Limb (tissue), 2 donors: ENCODE data around the gene SYNGR4.

Source experiments
- DNase-seq, 2 donors: peaks; one replicate each; pipeline ENCODE4 v3.0.0-alpha.2; 2016; ENCODE audit errors: extremely low spot score in 2 of 2

The SYNGR4 gene

DNA sequence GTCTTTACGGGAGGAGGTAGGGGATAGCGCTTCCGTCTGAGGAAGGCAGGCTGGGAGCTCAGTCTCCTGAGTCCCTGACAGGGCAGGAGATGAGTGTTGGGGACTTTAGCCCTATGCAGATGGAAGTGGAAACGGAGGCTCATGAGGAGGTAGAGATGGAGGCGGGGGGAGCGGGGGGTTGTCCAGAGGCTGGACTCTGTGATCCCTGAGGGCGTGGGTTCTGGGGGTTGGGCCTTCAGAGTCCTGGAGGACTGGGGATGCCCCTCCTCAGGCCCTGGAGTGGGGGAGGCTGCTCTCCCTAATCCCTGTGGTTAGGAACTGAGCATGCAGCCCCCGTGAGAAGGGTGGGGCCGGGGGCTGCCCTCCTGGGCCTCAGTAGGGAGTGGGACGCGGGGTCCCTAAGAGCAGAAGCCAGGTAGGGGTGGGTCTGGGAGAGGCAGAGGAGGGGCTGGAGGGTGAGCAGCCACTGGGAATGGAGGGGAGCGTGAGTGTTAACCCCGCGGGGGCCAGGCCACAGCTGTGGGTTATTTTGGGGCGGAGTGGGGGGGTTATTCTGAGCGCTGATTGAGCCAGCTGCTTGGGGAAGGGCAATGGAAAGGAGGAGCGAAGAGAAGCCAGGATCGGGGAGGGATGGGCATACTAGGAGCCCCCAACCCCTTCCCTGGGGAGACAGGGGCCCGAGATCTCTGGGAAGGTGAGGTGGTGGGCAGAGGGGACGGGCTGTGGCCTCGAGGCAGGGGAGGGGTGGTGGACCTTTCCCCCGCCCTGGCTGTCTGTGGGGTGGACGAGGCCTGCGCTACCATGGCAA lies 32.1 kb downstream of the SYNGR4 start:
- peak in 1 of 2 donors; percentile 66 for DNase-seq

DNA sequence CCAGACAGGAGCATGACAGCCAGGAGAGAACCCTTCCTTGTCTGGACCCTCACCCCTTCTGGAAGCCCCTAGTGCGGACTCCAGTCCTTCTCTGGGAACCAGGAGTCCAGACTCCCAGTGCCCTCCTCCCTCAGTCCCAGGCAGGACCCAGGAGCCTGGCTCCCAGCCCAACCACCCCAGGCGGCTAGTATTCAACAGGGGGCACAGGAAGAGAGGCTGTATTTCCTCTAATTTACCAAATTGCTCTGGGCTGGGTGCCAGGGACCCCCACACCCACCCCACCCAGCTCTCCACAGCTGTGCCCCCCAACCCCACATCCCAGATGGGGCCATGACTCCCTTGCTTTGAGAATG lies 32.6 kb downstream of the SYNGR4 start:
- DNase-seq: peak in 1 of 2 donors; percentile 53

DNA sequence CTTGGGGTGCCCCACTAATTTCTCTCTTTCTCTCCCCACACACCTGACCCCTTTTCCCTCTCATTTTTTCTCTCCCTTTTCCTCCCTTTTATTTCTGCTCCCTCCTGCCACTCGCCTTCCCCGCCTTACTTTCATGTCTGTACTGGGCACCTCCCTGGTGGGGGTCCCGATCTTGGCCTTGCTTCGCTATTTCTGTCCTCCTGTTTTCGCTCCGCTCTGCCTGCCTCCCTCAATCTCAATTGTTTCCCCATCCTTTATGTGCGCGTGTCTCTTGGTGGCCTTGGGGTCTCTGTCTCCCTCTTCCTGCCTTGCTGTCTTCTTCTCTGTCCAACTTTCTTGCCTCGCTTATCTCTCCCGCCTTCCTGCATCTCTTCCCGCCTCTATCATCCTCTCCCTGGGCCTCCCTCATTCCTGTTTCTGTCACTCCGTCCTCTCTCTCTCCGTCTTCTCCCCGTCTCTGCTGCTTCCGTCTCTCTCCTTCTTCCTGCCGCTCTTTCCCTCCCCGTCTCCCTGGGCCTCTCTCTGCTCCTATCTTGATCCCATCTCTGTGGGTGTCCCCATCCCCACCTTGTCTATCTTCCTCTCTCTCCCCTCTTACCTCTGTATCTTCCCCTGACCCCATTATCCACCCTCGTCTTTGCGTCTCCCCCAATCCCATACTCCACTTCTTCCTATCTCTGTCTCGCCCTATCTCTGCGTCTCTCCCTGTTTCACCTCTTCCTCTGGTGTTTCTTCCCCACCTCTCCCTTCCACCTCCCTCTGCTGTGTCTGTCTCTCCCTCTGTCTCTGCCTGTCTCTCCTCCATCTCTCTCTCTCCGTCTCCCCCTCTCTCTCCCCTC lies 33.3 kb downstream of the SYNGR4 start:
- no peak for DNase-seq

DNA sequence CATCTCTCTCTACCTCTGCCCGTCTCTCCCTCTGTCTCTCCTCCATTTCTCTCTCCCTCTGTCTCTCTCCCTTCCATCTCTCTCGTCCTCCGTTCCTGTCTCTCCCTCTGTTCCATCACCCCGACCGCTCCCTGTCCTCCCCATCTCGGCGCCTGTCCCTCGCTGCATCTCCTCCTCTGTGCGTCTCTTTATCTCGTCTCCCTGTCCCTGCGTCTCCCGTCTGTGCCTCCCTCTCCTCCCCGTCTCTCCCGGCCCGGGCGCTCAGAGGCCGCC lies 33.9 kb downstream of the SYNGR4 start:
- DNase-seq: no peak

DNA sequence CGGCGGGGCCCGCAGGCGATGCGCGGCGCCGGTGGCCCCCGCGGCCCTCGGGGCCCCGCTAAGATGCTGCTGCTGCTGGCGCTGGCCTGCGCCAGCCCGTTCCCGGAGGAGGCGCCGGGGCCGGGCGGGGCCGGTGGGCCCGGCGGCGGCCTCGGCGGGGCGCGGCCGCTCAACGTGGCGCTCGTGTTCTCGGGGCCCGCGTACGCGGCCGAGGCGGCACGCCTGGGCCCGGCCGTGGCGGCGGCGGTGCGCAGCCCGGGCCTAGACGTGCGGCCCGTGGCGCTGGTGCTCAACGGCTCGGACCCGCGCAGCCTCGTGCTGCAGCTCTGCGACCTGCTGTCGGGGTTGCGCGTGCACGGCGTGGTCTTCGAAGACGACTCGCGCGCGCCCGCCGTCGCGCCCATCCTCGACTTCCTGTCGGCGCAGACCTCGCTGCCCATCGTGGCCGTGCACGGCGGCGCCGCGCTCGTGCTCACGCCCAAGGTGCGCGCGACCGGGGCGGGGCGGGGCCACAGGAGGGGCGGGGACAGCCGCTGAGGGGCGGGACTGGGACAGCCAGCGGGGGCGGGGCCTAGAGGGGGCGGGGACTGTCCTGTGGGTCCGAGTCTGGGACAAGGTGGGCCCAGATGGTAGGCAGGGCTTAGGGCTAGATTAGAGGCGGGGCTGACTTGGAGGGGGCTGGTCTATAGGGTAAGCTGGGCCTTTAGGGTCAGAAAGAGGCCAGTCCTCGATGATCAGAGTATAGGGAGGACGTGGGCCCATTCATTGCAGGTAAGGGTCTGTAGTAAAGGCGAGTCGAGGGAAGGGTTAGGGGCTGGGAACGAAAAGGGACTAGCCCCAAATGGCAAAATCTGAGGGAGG lies 34.4 kb downstream of the SYNGR4 start:
- DNase-seq: peak; percentile 65 to 89

DNA sequence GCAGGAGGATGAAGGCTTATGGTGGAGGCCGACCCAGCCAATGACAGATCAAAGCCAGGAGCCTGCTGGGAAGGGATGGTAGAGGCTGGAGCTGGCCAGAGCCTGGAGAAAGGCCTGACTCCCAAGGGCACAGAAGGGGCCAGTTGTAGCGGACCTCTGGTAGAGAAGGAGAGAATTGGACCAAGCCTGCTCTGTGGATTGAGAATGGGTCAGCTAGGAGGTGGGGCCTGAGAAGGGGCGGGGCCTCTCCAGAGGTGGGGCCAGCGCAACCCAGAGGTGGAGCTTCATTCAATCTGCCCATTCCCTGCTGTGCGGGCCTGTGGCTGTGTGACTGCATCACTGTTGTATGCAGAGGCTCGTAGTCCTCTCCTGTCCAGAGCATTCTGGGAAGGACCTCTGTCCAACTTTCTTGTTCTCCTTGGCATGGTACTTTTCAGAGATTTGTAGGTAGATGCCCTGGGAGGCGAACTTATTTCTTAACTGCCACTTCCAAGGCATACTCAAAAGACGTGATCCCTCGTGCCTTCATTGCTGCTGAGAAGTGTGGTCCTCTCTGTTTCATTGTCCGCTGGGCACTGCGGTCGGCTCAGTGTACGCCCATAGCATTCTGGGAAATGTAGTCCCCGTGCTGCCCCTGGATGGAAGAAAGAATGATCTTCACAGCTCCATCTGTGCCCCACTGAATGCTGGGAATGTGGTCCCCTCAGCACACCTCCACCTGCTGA lies 36.0 kb downstream of the SYNGR4 start:
- peak in 1 of 2 donors; percentile 49 for DNase-seq

DNA sequence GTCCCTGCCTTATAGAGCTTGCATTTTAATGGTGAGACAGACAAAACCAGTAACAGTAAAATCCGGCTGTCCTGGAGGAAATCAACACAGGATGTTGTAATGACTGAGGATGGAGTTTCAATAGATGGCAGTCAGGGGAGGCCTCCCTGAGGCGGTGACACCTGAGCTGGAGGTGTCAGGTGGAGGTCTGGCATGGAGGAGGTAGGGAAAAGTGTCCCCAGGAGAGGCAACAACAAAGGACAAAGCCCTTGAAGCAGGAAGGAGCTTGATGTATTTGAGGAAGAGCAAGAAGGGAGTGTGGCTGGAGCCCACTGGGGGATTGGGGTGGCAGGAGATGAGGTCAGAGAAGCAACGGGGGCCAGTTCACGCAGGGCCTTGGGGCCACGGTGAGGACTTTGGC lies 37.1 kb downstream of the SYNGR4 start:
- no peak for DNase-seq

DNA sequence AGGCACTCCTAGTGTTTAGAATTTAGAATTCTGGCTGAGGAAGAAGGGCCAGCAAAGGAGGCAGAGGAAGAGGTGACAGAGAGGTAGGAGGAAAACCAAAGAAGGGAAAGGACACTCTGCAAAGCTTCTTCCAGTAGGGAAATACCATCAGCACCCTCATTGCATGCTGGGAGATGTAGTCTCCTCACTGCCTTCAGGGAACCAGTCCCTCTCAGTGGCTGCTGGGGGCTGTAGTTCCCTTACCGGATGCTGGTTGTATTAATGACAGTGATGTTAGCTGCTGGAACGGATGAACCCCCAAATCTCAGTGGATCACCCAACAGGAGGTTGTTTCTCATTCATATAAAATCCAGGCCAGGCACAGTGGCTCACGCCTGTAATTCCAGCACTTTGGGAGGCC lies 39.4 kb downstream of the SYNGR4 start:
- DNase-seq: peak in 1 of 2 donors; percentile 62

DNA sequence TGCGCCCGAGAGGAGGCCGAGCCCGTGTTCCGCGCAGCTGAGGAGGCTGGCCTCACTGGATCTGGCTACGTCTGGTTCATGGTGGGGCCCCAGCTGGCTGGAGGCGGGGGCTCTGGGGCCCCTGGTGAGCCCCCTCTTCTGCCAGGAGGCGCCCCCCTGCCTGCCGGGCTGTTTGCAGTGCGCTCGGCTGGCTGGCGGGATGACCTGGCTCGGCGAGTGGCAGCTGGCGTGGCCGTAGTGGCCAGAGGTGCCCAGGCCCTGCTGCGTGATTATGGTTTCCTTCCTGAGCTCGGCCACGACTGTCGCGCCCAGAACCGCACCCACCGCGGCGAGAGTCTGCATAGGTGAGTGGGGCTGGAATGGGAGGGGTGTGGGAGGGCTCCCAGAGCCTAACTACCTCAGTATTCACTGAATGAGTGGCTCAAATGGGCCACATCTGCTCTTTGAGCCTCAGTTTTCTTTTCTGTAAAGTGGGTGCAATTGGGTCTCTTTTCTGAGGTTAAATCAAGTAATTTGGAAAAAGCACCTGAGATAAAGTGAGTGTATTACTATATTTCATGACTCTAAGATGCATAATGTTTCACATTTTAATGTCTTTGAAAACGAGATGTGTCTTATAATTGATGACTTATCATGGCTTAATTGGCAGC lies 41.0 kb downstream of the SYNGR4 start:
- no peak for DNase-seq

DNA sequence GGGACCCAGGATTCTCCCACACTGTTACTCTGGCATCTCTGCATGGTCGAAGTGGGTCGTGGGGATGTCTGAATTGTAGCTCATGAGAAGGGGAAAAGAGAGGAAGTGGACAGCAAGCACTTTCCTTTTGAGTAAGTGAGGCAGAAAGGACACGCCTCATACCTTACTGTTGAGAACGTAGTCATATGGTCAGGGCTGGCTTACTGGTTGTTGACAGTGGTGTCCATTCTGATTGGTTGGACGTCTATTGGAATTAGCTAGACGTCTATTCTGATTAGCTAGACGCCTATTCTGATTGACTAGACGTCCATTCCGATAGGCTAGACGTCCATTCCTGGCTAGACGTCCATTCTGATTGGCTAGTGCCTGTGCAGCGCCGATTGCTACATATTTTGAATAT lies 41.7 kb downstream of the SYNGR4 start:
- no peak for DNase-seq

DNA sequence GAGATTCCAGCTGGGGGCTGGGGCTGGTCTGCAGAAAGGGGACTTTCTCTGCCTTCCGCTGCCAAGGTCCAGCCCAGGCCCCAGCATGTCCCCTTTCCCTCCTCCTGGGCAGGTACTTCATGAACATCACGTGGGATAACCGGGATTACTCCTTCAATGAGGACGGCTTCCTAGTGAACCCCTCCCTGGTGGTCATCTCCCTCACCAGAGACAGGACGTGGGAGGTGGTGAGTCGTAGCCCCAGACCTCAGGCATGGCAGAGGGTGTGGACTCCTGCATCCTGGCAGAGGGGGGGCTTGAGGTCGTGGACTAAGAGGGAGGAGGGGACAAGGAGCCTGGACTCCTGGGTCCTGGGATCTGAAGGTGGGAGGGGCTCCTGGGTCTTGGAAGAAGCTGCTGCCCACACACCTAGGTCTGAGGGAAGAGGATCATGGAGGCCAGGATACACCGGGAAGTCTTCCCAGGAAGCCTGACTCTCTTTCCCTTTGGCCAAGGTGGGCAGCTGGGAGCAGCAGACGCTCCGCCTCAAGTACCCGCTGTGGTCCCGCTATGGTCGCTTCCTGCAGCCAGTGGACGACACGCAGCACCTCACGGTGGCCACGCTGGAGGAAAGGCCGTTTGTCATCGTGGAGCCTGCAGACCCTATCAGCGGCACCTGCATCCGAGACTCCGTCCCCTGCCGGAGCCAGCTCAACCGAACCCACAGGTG lies 49.9 kb downstream of the SYNGR4 start:
- DNase-seq: no peak

DNA sequence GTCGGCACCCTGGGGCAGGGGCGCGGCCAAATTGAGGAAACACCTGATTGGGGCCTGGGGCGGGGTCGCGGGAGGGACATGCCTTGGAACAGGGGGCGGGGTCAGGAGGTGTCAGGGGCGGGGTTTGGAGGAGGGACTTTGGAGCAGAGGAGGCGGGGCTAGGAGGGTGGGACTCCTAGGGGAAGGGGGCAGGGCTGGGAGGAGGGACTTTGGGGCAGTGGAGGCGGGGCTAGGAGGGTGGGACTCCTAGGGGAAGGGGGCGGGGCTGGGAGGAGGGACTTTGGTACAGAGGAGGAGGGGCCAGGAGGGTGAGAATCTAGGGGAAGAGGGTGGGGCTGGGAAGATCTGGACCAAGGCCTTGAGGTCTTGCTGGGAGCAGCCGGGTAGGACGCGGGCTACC lies 51.2 kb downstream of the SYNGR4 start:
- peak in 1 of 2 donors; percentile 70 for DNase-seq

DNA sequence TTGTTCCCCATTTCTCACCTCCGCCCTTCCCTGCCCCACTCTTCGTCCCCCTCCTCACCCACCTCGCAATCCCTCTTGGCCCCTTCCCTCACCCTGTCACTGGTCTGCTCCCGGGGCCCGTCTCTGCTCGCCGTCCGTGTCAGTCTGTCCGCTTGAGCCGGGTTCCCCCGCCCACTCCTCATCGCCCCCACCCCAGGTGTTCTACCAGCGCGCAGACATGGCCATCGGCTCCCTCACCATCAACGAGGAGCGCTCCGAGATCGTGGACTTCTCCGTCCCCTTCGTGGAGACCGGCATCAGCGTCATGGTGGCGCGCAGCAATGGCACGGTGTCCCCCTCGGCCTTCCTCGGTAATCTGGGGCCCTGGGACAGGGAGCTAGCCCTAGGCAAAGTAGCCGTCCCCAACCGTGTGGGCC lies 51.6 kb downstream of the SYNGR4 start:
- DNase-seq: no peak

DNA sequence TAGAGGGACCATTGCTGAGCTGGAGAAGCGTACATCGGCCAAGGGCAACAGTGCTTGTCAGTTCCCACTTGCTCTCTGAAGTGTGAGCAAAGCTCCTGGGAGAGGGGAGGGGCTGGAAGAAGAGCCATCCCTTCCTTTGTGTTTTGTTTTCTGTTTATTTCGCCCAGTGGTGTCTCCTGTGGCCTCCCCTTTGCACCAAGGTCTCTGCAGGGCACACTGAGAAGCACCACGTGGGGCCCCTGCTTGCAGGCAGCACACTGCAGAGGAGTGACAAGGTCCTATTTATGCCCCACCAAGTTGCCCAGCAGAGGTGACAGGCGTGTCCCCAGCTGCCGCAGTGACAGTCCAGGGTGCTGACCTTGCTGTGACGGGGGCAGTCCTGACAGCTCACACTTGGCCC lies 53.3 kb downstream of the SYNGR4 start:
- DNase-seq: no peak

DNA sequence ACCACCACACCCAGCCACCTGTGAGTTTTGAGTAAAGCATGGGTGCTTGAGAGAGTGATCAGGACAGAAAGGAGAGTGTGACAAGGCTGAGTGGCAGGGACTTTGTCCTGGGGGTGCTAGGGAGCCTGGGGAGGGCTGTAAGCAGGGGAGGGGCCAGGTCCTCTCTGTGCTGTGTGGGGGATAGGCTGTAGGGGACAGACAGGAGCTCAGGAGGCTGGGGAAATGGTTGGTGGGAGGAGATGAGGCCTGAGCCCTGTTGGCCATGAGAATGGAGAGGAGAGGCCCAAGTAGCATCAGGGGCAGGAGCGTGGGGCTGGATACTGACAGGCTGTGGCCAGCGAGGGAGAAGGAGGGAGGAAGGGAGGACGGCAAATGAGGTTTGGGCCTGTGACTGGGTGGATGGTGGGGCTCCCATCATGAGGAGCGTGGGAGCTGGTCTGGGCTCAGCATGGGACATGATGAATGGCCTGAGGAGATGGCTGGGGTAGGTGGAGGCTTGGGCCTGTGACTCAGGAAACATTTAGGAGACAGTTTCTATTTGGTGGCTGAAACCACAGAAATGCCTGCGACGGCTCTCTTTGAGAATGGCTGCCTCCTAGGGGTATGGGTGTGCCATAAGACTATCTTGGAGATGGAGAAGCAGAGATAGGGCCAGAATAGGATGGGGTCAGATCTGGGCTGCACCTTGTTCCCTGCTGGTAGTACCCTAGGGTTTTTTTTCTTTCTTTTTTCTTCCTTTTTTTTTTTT lies 54.3 kb downstream of the SYNGR4 start:
- no peak for DNase-seq

DNA sequence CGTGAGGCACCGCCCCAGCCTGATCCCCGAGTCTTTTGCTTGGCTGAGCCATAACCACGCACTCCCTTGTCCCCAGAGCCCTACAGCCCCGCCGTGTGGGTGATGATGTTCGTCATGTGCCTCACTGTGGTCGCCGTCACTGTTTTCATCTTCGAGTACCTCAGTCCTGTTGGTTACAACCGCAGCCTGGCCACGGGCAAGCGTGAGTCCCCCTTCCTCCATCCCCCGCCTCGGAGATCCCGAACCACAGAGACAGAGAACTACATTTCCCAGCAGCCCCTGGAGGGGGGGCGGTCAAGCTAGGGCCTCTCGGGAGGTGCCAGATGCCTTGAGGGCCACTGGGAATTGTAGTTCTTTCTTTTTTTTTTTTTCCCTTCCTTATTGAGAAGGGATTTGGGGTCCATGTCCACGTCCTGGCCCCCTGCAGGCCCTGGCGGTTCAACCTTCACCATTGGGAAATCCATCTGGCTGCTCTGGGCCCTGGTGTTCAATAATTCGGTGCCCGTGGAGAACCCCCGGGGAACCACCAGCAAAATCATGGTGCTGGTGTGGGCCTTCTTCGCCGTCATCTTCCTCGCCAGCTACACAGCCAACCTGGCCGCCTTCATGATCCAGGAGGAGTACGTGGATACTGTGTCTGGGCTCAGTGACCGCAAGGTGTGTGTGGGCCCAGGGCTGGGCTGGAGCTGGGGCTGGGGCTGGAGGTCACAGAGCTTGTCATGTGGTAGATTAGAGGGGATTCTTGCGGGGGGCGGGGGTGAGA lies 55.2 kb downstream of the SYNGR4 start:
- DNase-seq: peak; percentile 24 to 75

DNA sequence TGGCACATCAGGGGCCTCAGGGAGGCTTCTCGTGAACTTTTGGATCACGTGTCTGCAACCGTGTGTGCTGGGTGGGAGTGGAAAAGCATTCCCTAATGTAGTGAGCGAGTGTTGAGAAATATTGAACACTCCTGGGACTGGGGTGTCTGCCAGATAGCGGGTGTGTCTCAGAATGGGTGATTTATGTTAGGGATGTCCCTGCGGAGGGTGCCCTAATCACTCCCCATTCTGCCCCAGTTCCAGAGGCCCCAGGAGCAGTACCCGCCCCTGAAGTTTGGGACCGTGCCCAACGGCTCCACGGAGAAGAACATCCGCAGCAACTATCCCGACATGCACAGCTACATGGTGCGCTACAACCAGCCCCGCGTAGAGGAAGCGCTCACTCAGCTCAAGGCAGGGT lies 57.4 kb downstream of the SYNGR4 start:
- no peak for DNase-seq

DNA sequence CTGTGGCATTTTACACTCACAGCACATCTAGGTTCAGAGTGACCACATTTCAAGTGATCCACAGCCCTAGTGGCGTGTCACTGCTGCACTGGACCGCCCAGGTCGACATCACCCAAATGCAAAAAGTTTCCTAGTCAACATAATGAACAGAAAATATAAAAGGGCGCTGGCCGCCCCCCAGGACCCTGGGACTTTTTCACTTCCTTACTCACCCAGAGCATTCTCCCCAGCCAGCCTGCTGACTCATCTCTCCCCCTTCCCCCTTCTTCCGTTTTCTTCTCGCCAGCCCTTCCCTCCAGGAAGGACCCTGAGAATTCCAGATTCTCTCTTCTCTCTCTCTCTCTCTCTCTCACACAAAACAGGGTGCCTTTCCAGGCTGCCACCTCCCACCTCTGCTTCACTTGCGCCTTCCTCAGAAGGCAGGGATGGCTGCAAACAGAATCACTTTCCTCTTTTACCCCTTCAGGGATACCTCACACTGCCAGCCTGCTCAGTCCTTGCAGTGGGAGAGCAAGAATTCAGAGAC lies 60.6 kb downstream of the SYNGR4 start:
- DNase-seq: no peak
